Astrocyte (in vitro differentiated cells and primary cell): ENCODE data around the gene CRYBA4. TPM values are rescaled to one million over a fixed set of nuclear protein-coding genes. Genes with fewer than 3 reads are reported as not detected.

Experiments
- DNase-seq: peaks from one replicate; pipeline ENCODE4 v3.0.0-alpha.2; 2010; ENCODE audit warnings: low read depth
- FAIRE-seq: peaks from 2 replicates; lab custom pipeline; 2011; peaks lifted over from hg19 to GRCh38; lab: Jason Lieb, UNC
- H2AFZ ChIP-seq: 2 replicates; pipeline ENCODE4 v1.6.0; 2012; ENCODE audit warnings: low read depth, low read length, inconsistent platforms
- H3K27ac ChIP-seq: 2 replicates; pipeline ENCODE4 v1.5.1; 2011; ENCODE audit warnings: low read depth, low read length, inconsistent platforms
- H3K27me3 ChIP-seq: 2 replicates; pipeline ENCODE4 v1.6.0; 2011; ENCODE audit warnings: low read length, inconsistent platforms; ENCODE audit not compliant: insufficient read depth
- H3K36me3 ChIP-seq: 2 replicates; pipeline ENCODE4 v1.5.1; 2011; ENCODE audit warnings: low read length, inconsistent platforms; ENCODE audit not compliant: insufficient read depth
- H3K4me1 ChIP-seq: 2 replicates; pipeline ENCODE4 v1.5.1; 2011; ENCODE audit warnings: low read length, inconsistent platforms; ENCODE audit not compliant: insufficient read depth
- H3K4me2 ChIP-seq: 2 replicates; pipeline ENCODE4 v1.6.0; 2012; ENCODE audit warnings: low read length, inconsistent platforms
- H3K4me3 ChIP-seq: 2 replicates; pipeline ENCODE4 v1.5.1; 2011; ENCODE audit warnings: low read depth, mild to moderate bottlenecking, low read length, inconsistent platforms; ENCODE audit not compliant: insufficient read depth
- H3K79me2 ChIP-seq: 2 replicates; pipeline ENCODE4 v1.6.0; 2012; ENCODE audit warnings: mild to moderate bottlenecking, low read length, inconsistent platforms; ENCODE audit not compliant: insufficient read depth
- H3K9ac ChIP-seq: 2 replicates; pipeline ENCODE4 v1.6.0; 2012; ENCODE audit warnings: mild to moderate bottlenecking, low read length, inconsistent platforms
- H3K9me3 ChIP-seq: 2 replicates; pipeline ENCODE4 v1.5.1; 2012; ENCODE audit warnings: low read depth, mild to moderate bottlenecking, low read length, inconsistent platforms; ENCODE audit not compliant: insufficient read depth
- H4K20me1 ChIP-seq: 2 replicates; pipeline ENCODE4 v1.6.0; 2012; ENCODE audit warnings: low read length, inconsistent platforms; ENCODE audit not compliant: insufficient read depth
- H3K27ac Mint-ChIP-seq: one replicate; pipeline ENCODE4 v1.8.0; 2021; ENCODE audit warnings: mild to moderate bottlenecking, mixed read lengths; ENCODE audit not compliant: unreplicated experiment
- H3K27me3 Mint-ChIP-seq: one replicate; pipeline ENCODE4 v1.8.0; 2021; ENCODE audit warnings: low read depth, mixed read lengths; ENCODE audit not compliant: unreplicated experiment
- H3K36me3 Mint-ChIP-seq: one replicate; pipeline ENCODE4 v1.8.0; 2021; ENCODE audit warnings: low read depth, mixed read lengths; ENCODE audit not compliant: unreplicated experiment
- H3K4me1 Mint-ChIP-seq: one replicate; pipeline ENCODE4 v1.8.0; 2021; ENCODE audit warnings: low read depth, mixed read lengths; ENCODE audit not compliant: unreplicated experiment
- H3K4me3 Mint-ChIP-seq: one replicate; pipeline ENCODE4 v1.8.0; 2021; ENCODE audit warnings: mild to moderate bottlenecking, moderate library complexity, mixed read lengths; ENCODE audit not compliant: unreplicated experiment
- H3K9me3 Mint-ChIP-seq: one replicate; pipeline ENCODE4 v1.8.0; 2021; ENCODE audit warnings: mild to moderate bottlenecking, mixed read lengths; ENCODE audit not compliant: unreplicated experiment
- CTCF ChIP-seq: IDR thresholded peaks from 2 replicates; pipeline ENCODE4 v1.5.1; 2011; ENCODE audit warnings: low read depth, mild to moderate bottlenecking, inconsistent platforms, low read length, moderate library complexity; ENCODE audit not compliant: insufficient read depth
- EZH2 ChIP-seq: IDR thresholded peaks from 2 replicates; pipeline ENCODE4 v1.6.1; 2012; ENCODE audit warnings: mild to moderate bottlenecking, low read length, inconsistent platforms; ENCODE audit not compliant: insufficient read depth
- total RNA-seq: library from RNA; stranded (reverse); gene quantifications from 2 replicates; pipeline ENCODE4 v1.2.1, GENCODE V29; 2021

Gene CRYBA4
- total RNA-seq, 1 donor from 2014 or later, result 1.1 TPM

- DNase-seq, result no peak
- TF ChIP-seq CTCF (no peak), EZH2 (no peak)
- peaks cover 41% of the 10 kb centered on the region for H3K27me3 Mint-ChIP-seq
- H3K9ac ChIP-seq, result no peak overlapping the region
- no peak overlapping the region for H3K4me3 Mint-ChIP-seq
- no peaks in the 10 kb centered on the region for H3K9me3 Mint-ChIP-seq
- no peaks in the 10 kb centered on the region for H3K79me2 ChIP-seq
- H3K27ac ChIP-seq, result no peak overlapping the region
- H3K36me3 ChIP-seq, result no peaks in the 10 kb centered on the region
- H3K27ac Mint-ChIP-seq, result no peak overlapping the region
- no peaks in the 10 kb centered on the region for H3K4me1 ChIP-seq
- peaks cover 8% of the 10 kb centered on the region for H3K27me3 ChIP-seq
- H2AFZ ChIP-seq, result no peak overlapping the region
- no peak overlapping the region for H3K4me3 ChIP-seq
- peaks cover 2% of the 10 kb centered on the region for H3K36me3 Mint-ChIP-seq
- H4K20me1 ChIP-seq, result no peaks in the 10 kb centered on the region
- H3K4me1 Mint-ChIP-seq, result no peaks in the 10 kb centered on the region
- H3K9me3 ChIP-seq, result no peaks in the 10 kb centered on the region
- H3K4me2 ChIP-seq, result no peak overlapping the region
- no peak for FAIRE-seq
These were observed 22.3 kb upstream of the CRYBA4 start for GRCh38 chr22:26599505-26599904.

GRCh38 chr22:26601726-26602125 lies 20.0 kb upstream of the CRYBA4 start:
- FAIRE-seq (no peak), DNase-seq (no peak)
- H3K27ac Mint-ChIP-seq, result no peak overlapping the region
- TF ChIP-seq CTCF, result no peak
- no peak for TF ChIP-seq EZH2
- peaks cover 2% of the 10 kb centered on the region for H3K36me3 Mint-ChIP-seq
- Histone ChIP-seq H3K36me3 (no peaks in the 10 kb centered on the region), H3K27ac (no peak overlapping the region), H3K79me2 (no peaks in the 10 kb centered on the region), H3K9me3 (no peaks in the 10 kb centered on the region), H3K27me3 (peaks cover 6% of the 10 kb centered on the region), H3K9ac (no peak overlapping the region), H3K4me3 (no peak overlapping the region), H4K20me1 (no peaks in the 10 kb centered on the region), H3K4me2 (no peak overlapping the region), H2AFZ (no peak overlapping the region), H3K4me1 (peaks cover 4% of the 10 kb centered on the region)
- H3K27me3 Mint-ChIP-seq, result peaks cover 43% of the 10 kb centered on the region
- H3K4me1 Mint-ChIP-seq, result no peaks in the 10 kb centered on the region
- no peaks in the 10 kb centered on the region for H3K9me3 Mint-ChIP-seq
- no peak overlapping the region for H3K4me3 Mint-ChIP-seq

- H4K20me1 ChIP-seq, result no peaks in the 10 kb centered on the region
- Mint-ChIP-seq H3K36me3 (peaks cover 2% of the 10 kb centered on the region), H3K27ac (no peak overlapping the region), H3K9me3 (no peaks in the 10 kb centered on the region), H3K27me3 (peaks cover 39% of the 10 kb centered on the region), H3K4me3 (no peak overlapping the region), H3K4me1 (no peaks in the 10 kb centered on the region)
- H3K4me3 ChIP-seq, result no peak overlapping the region
- H3K4me1 ChIP-seq, result peaks cover 4% of the 10 kb centered on the region
- H3K9me3 ChIP-seq, result no peaks in the 10 kb centered on the region
- H3K4me2 ChIP-seq, result no peak overlapping the region
- TF ChIP-seq EZH2 (no peak), CTCF (no peak)
- H3K27me3 ChIP-seq, result peaks cover 3% of the 10 kb centered on the region
- H3K27ac ChIP-seq, result no peak overlapping the region
- FAIRE-seq, result no peak
- H3K36me3 ChIP-seq, result no peaks in the 10 kb centered on the region
- no peaks in the 10 kb centered on the region for H3K79me2 ChIP-seq
- no peak for DNase-seq
- no peak overlapping the region for H2AFZ ChIP-seq
- H3K9ac ChIP-seq, result no peak overlapping the region
These were observed 19.6 kb upstream of the CRYBA4 start for GRCh38 chr22:26602127-26602526.
